H1 (cell line): Measurements from ENCODE around the gene BRSK2. TPM values are rescaled to one million over a fixed set of nuclear protein-coding genes. Genes with fewer than 3 reads are reported as not detected.

Experiments
- ASH2L ChIP-seq: fragments of 200-600, 300-600 bp; sonication (generic); IDR thresholded peaks from one replicate; pipeline ENCODE4 v1.7.1; 2017; ENCODE audit warnings: low read length
- CBX8 ChIP-seq: fragments of 300-800, 300-1000 bp; sonication (generic); IDR thresholded peaks from 2 replicates; pipeline ENCODE4 v1.7.1; 2016; ENCODE audit warnings: low read depth, low read length, borderline replicate concordance
- CHD2 ChIP-seq: IDR thresholded peaks from 2 replicates; pipeline ENCODE4 v1.6.1; 2012; ENCODE audit warnings: low read length, improper control_type of control experiment
- EGR1 ChIP-seq: IDR thresholded peaks from 2 replicates; pipeline ENCODE4 v1.6.1; 2011; ENCODE audit warnings: low read depth, low read length, borderline replicate concordance
- FOSL1 ChIP-seq: IDR thresholded peaks from 2 replicates; pipeline ENCODE4 v1.6.1; 2011; ENCODE audit warnings: mild to moderate bottlenecking, low read depth, low read length, moderate library complexity; ENCODE audit not compliant: insufficient read depth
- GABPA ChIP-seq: IDR thresholded peaks from 2 replicates; pipeline ENCODE4 v1.6.1; 2011; ENCODE audit warnings: mild to moderate bottlenecking, low read length, moderate library complexity, borderline replicate concordance; ENCODE audit not compliant: insufficient read depth
- MAFK ChIP-seq: IDR thresholded peaks from 2 replicates; pipeline ENCODE4 v1.6.1; 2012; ENCODE audit warnings: low read depth, mild to moderate bottlenecking, improper control_type of control experiment, low read length
- RFX5 ChIP-seq: IDR thresholded peaks from 2 replicates; pipeline ENCODE4 v1.6.1; 2011; ENCODE audit warnings: low read depth, low read length, improper control_type of control experiment, borderline replicate concordance
- SIN3A ChIP-seq, 2 experiments: IDR thresholded peaks in 1 of 2; conservative IDR thresholded peaks in 1 of 2; 2 replicates each; pipeline ENCODE4 v1.6.1; 2011 to 2012; ENCODE audit warnings: low read length in 2 of 2, improper control_type of control experiment in 1 of 2, low read depth in 1 of 2, mild to moderate bottlenecking in 1 of 2
- SRF ChIP-seq: IDR thresholded peaks from 2 replicates; pipeline ENCODE4 v1.6.1; 2011; ENCODE audit warnings: mild to moderate bottlenecking, low read depth, low read length, moderate library complexity
- SUZ12 ChIP-seq: fragments of 200-600 bp; sonication (generic); IDR thresholded peaks from 2 replicates; pipeline ENCODE4 v1.6.1; 2012; ENCODE audit warnings: mild to moderate bottlenecking, inconsistent platforms, low read length, moderate library complexity, mixed read lengths
- polyA plus RNA-seq, 7 experiments: library from polyadenylated mRNA; depleted of rRNA in 3 of 7; stranded (reverse) in 5 of 7; unstranded in 2 of 7; fragments of >200 nt in 5 of 7; fragments of 200-250 nt in 2 of 7; gene quantifications; 1 replicate in 5 of 7; 2 replicates in 1 of 7; 4 replicates in 1 of 7; pipeline versions ENCODE4 v1.2.1 to v1.2.3, GENCODE V29; 2011 to 2013; ENCODE audit warnings: missing spikeins in 2 of 7, mixed read lengths in 2 of 7
- total RNA-seq: library from RNA; stranded (reverse); fragmentation: NEBNext Ultra II Directional; extraction: Animal tissue kit (Norgen Biotek cat#: 25700); gene quantifications from 2 replicates; pipeline ENCODE4 v1.2.1, GENCODE V29; 2021

BRSK2 gene
- total and polyA plus RNA-seq, 2 of the 8 experiments (the other 6 are each of a cell fraction or from before 2014, with no cell fraction given): 17.3 to 27.1 TPM

- TF ChIP-seq CHD2 (no peak), SUZ12 (no peak), RFX5 (no peak), EGR1 (no peak), FOSL1 (no peak), SIN3A (conservative IDR thresholded peaks at IDR 0.05 in 1 of 2, IDR thresholded peaks at IDR 0.05 in 1 of 2; ENCODE audit: low read depth in 1 of 2, low read length in 2 of 2) (no peak), SRF (no peak), ASH2L (no peak), CBX8 (no peak), GABPA (no peak), MAFK (no peak)
- TF ChIP-seq, all 59 proteins: peak for 0
Observed at GRCh38 chr11:1354125-1354938, 35.4 kb upstream of the BRSK2 start (continued).
